K562 (cell line): Measurements from ENCODE around the gene PMM1. TPM values are rescaled to one million over a fixed set of nuclear protein-coding genes. Genes with fewer than 3 reads are reported as not detected.

ENCODE experiments used
- ATAC-seq: fragments of 200-7000 bp; cut with Tn5 transposase; 3 replicates; pipeline ENCODE4 v1.9.1; 2020; ENCODE audit warnings: moderate library complexity
- BruUV-seq: library from RNA; stranded (reverse); fragments of 400-500 nt; replicated peaks from 2 replicates; lab custom pipeline; 2021; lab: Mats Ljungman, UMichigan
- CTCF ChIA-PET: fragments of 300-600 bp; formaldehyde crosslinking; extraction: SDS; loops from one replicate; lab custom pipeline; 2021; ENCODE audit warnings: low intra/inter-chr PET ratio; lab: Yijun Ruan, JAX
- POLR2A ChIA-PET: fragments of 300-600, 350-650 bp; sonication (Branson Sonifier 250); formaldehyde crosslinking; extraction: SDS; loops from one replicate; lab custom pipeline; 2021; ENCODE audit warnings: antibody characterized with exemption, inconsistent platforms; lab: Yijun Ruan, JAX
- DNase-seq, 4 experiments: peaks; one replicate each; pipeline versions ENCODE4 v3.0.0 to v3.0.0-alpha.2; 2011 to 2018; ENCODE audit warnings: low spot score in 3 of 4, mixed read lengths in 3 of 4; ENCODE audit errors: extremely low read depth in 1 of 4
- FAIRE-seq: peaks from 2 replicates; lab custom pipeline; 2011; peaks lifted over from hg19 to GRCh38; lab: Jason Lieb, UNC
- H2AFZ ChIP-seq: 2 replicates; pipeline ENCODE4 v1.6.0; 2011; ENCODE audit warnings: low read depth, low read length, control low read depth, inconsistent platforms
- H3K27ac ChIP-seq: fragments of 200-600 bp; 3 replicates; pipeline ENCODE4 v1.8.0; 2011; ENCODE audit warnings: low read depth, mild to moderate bottlenecking, control low read depth, inconsistent platforms, low read length, moderate library complexity, mixed read lengths; ENCODE audit errors: extremely low read depth
- H3K27me3 ChIP-seq, 2 experiments: fragments of 300-600 bp in 1 of 2; 2 replicates in 1 of 2; 3 replicates in 1 of 2; pipeline versions ENCODE4 v1.6.0 to v1.8.0; 2011; ENCODE audit warnings: inconsistent platforms in 2 of 2, low read length in 2 of 2, mild to moderate bottlenecking in 1 of 2, mixed read lengths in 1 of 2, moderate library complexity in 1 of 2; ENCODE audit not compliant: control insufficient read depth in 2 of 2, insufficient read depth in 2 of 2
- H3K36me3 ChIP-seq: fragments of 300-600 bp; 3 replicates; pipeline ENCODE4 v1.8.0; 2011; ENCODE audit warnings: mild to moderate bottlenecking, low read length, inconsistent platforms; ENCODE audit not compliant: control insufficient read depth, insufficient read depth
- H3K4me1 ChIP-seq, 2 experiments: fragments of 200-600 bp in 1 of 2; replicated peaks in 1 of 2; 2 replicates in 1 of 2; 3 replicates in 1 of 2; pipeline versions ENCODE4 v1.5.1 to v1.8.0; 2011; ENCODE audit warnings: inconsistent platforms in 2 of 2, low read length in 2 of 2, mild to moderate bottlenecking in 1 of 2, mixed read lengths in 1 of 2, moderate library complexity in 1 of 2; ENCODE audit not compliant: control insufficient read depth in 2 of 2, insufficient read depth in 2 of 2
- H3K4me2 ChIP-seq: 2 replicates; pipeline ENCODE4 v1.6.1; 2011; ENCODE audit warnings: low read length, control low read depth, inconsistent platforms, mixed read lengths; ENCODE audit not compliant: insufficient read depth
- H3K4me3 ChIP-seq: fragments of 200-600 bp; sonication (generic), shearing (Covaris generic); 2 replicates; pipeline ENCODE4 v1.5.1; 2016; ENCODE audit warnings: control low read depth, inconsistent platforms
- H3K79me2 ChIP-seq: fragments of 200-600 bp; 3 replicates; pipeline ENCODE4 v1.8.0; 2011; ENCODE audit warnings: low read length, inconsistent platforms; ENCODE audit not compliant: control insufficient read depth, insufficient read depth
- H3K9ac ChIP-seq, 2 experiments: 2 replicates each; pipeline versions ENCODE4 v1.6.0 to v1.6.1; 2011; ENCODE audit warnings: low read depth in 2 of 2, low read length in 2 of 2, control low read depth in 1 of 2, inconsistent platforms in 1 of 2, mild to moderate bottlenecking in 1 of 2, mixed read lengths in 1 of 2; ENCODE audit not compliant: insufficient read depth in 1 of 2
- H3K9me1 ChIP-seq: one replicate; pipeline ENCODE4 v1.6.0; 2011; ENCODE audit warnings: inconsistent platforms, mild to moderate bottlenecking, low read length, moderate library complexity; ENCODE audit not compliant: control insufficient read depth, insufficient read depth
- H3K9me3 ChIP-seq: replicated peaks from 2 replicates; pipeline ENCODE4 v1.5.1; 2011; ENCODE audit warnings: low read depth, low read length, inconsistent platforms; ENCODE audit not compliant: control insufficient read depth, insufficient read depth
- H4K20me1 ChIP-seq: replicated peaks from 2 replicates; pipeline ENCODE4 v1.6.1; 2011; ENCODE audit warnings: low read length, inconsistent platforms, mixed read lengths; ENCODE audit not compliant: control insufficient read depth, insufficient read depth
- BMI1 ChIP-seq: fragments of 150-350 bp; IDR thresholded peaks from 2 replicates; pipeline ENCODE4 v1.6.1; 2014; ENCODE audit warnings: low read length
- C11orf30 ChIP-seq: fragments of 450-650 bp; IDR thresholded peaks from 2 replicates; pipeline ENCODE4 v1.6.1; 2016; ENCODE audit warnings: low read depth, mild to moderate bottlenecking
- CHD2 ChIP-seq: IDR thresholded peaks from 2 replicates; pipeline ENCODE4 v1.6.1; 2011; ENCODE audit warnings: low read depth, low read length
- EHMT2 ChIP-seq: fragments of 450-650 bp; IDR thresholded peaks from 2 replicates; pipeline ENCODE4 v1.6.1; 2018; ENCODE audit warnings: antibody characterized with exemption
- FOSL1 ChIP-seq: fragments of 200-800 bp; sonication (Bioruptor generic); conservative IDR thresholded peaks from 2 replicates; pipeline ENCODE4 v1.6.1; 2016; ENCODE audit warnings: missing genetic modification characterization, missing compliant biosample characterization
- HNRNPLL ChIP-seq: fragments of 200-400 bp; formaldehyde crosslinking; IDR thresholded peaks from 2 replicates; pipeline ENCODE4 v1.6.1; 2017; ENCODE audit warnings: low read length, low read depth, mild to moderate bottlenecking; ENCODE audit not compliant: poor library complexity, severe bottlenecking
- KDM5B ChIP-seq: fragments of 200-600 bp; sonication (generic); IDR thresholded peaks from 2 replicates; pipeline ENCODE4 v1.6.1; 2012; ENCODE audit warnings: low read depth, mild to moderate bottlenecking, moderate library complexity, low read length, control low read depth, inconsistent platforms; ENCODE audit not compliant: insufficient replicate concordance
- MEIS2 ChIP-seq: fragments of 450-650 bp; IDR thresholded peaks from 2 replicates; pipeline ENCODE4 v1.6.1; 2014; ENCODE audit warnings: mild to moderate bottlenecking; ENCODE audit not compliant: partially characterized antibody
- MTA1 ChIP-seq: fragments of 450-650 bp; IDR thresholded peaks from 2 replicates; pipeline ENCODE4 v1.6.1; 2017; ENCODE audit warnings: borderline replicate concordance
- MXD1 ChIP-seq: fragments of 250-450 bp; sonication (Bioruptor Pico); IDR thresholded peaks from 2 replicates; pipeline ENCODE4 v1.8.0; 2021; ENCODE audit warnings: borderline replicate concordance, mild to moderate bottlenecking, moderate library complexity; ENCODE audit not compliant: poor library complexity, severe bottlenecking
- MYC ChIP-seq, 2 experiments: fragments of 250-450 bp in 1 of 2; sonication (Bioruptor Pico) in 1 of 2; IDR thresholded peaks; 2 replicates each; pipeline versions ENCODE4 v1.5.1 to v1.6.1; 2012 to 2021; ENCODE audit warnings: low read depth in 2 of 2, borderline replicate concordance in 1 of 2, improper control_type of control experiment in 1 of 2, low read length in 1 of 2, mild to moderate bottlenecking in 1 of 2, moderate library complexity in 1 of 2
- OTX1 ChIP-seq: fragments of 450-650 bp; formaldehyde crosslinking; IDR thresholded peaks from 2 replicates; pipeline ENCODE4 v1.4.0; 2022; ENCODE audit warnings: mild to moderate bottlenecking
- PCBP1 ChIP-seq: fragments of 200-400 bp; formaldehyde crosslinking; IDR thresholded peaks from 2 replicates; pipeline ENCODE4 v1.6.1; 2018; ENCODE audit warnings: mild to moderate bottlenecking, low read depth, low read length; ENCODE audit not compliant: poor library complexity, severe bottlenecking
- SIN3A ChIP-seq, 2 experiments: fragments of 150-350 bp in 1 of 2; IDR thresholded peaks; 2 replicates each; pipeline ENCODE4 v1.6.1; 2011 to 2016; ENCODE audit warnings: borderline replicate concordance in 2 of 2, low read depth in 2 of 2, low read length in 2 of 2, mild to moderate bottlenecking in 2 of 2, moderate library complexity in 2 of 2; ENCODE audit not compliant: control insufficient read depth in 1 of 2
- YY1 ChIP-seq, 3 experiments: IDR thresholded peaks; 2 replicates each; pipeline ENCODE4 v1.6.1; 2011; ENCODE audit warnings: low read length in 2 of 3, mild to moderate bottlenecking in 2 of 3, moderate library complexity in 2 of 3, borderline replicate concordance in 1 of 3, control low read depth in 1 of 3, low read depth in 1 of 3; ENCODE audit not compliant: insufficient read depth in 3 of 3, insufficient replicate concordance in 2 of 3, control insufficient read depth in 1 of 3, insufficient read length in 1 of 3; ENCODE audit errors: extremely low read depth in 1 of 3
- ZNF263 ChIP-seq: sonication (generic); formaldehyde crosslinking; IDR thresholded peaks from 2 replicates; pipeline ENCODE4 v1.8.0; 2022; ENCODE audit warnings: mild to moderate bottlenecking, missing genetic modification reagents, borderline replicate concordance
- ZNF699 ChIP-seq: fragments of 250-450 bp; sonication (Bioruptor Pico); IDR thresholded peaks from 2 replicates; pipeline ENCODE4 v1.8.0; 2021; ENCODE audit warnings: mild to moderate bottlenecking, moderate library complexity; ENCODE audit not compliant: insufficient replicate concordance
- ZNF717 ChIP-seq: fragments of 250-450 bp; sonication (Bioruptor Pico); IDR thresholded peaks from 2 replicates; pipeline ENCODE4 v1.5.0; 2021
- WGBS: fragments of 100-300 bp; shearing (Covaris generic); methylation state at CpG from one replicate; pipeline ENCODE4 v1.1.6; 2016; ENCODE audit warnings: low coverage, mixed read lengths; ENCODE audit not compliant: insufficient coverage; ENCODE audit errors: missing lambda C conversion rate; 5-methylcytosine and 5-hydroxymethylcytosine counted together
- in situ Hi-C: fragments of 300-500 bp; cut with MboI; formaldehyde crosslinking; loops from 4 replicates; pipeline ENCODE4 v1.15.0; 2018; ENCODE audit warnings: inconsistent platforms, mixed read lengths
- intact Hi-C: fragments of 100-400 bp; cut with micrococcal nuclease; formaldehyde crosslinking; loops from 2 replicates; pipeline ENCODE4 v1.14.2; 2022
- polyA plus RNA-seq, 8 experiments: library from polyadenylated mRNA; depleted of rRNA in 4 of 8; stranded (reverse) in 5 of 8; unstranded in 3 of 8; fragments of >200 nt; fragmentation: Nextera tagmentation in 2 of 8; fragmentation: Illumina TruSeq in 1 of 8; extraction: Ambion mirVana in 2 of 8; extraction: Trizol in 1 of 8; gene quantifications; 2 replicates each; pipeline versions ENCODE4 v1.2.1 to v1.2.3, GENCODE V29; 2011 to 2014; ENCODE audit warnings: inconsistent platforms in 1 of 8, missing spikeins in 1 of 8
- total RNA-seq, 7 experiments: library from RNA; depleted of rRNA in 6 of 7; stranded (reverse); fragments of >200 nt in 6 of 7; fragmentation: Illumina TruSeq in 2 of 7; extraction: Trizol in 2 of 7; gene quantifications; 2 replicates each; pipeline versions ENCODE4 v1.2.1 to v1.2.3, GENCODE V29; 2011 to 2021; ENCODE audit warnings: low replicate concordance in 1 of 7
- TF ChIP-seq, protein P1 (sequence below): sonication (generic); formaldehyde crosslinking; IDR thresholded peaks from 2 replicates; pipeline ENCODE4 v1.9.0; 2022; ENCODE audit warnings: mild to moderate bottlenecking, missing genetic modification reagents

The PMM1 gene
- total and polyA plus RNA-seq, 9 of the 15 experiments (the other 6 are each of a cell fraction or from before 2014, with no cell fraction given): 10.2 to 31.7 (median 20.3) TPM

DNA sequence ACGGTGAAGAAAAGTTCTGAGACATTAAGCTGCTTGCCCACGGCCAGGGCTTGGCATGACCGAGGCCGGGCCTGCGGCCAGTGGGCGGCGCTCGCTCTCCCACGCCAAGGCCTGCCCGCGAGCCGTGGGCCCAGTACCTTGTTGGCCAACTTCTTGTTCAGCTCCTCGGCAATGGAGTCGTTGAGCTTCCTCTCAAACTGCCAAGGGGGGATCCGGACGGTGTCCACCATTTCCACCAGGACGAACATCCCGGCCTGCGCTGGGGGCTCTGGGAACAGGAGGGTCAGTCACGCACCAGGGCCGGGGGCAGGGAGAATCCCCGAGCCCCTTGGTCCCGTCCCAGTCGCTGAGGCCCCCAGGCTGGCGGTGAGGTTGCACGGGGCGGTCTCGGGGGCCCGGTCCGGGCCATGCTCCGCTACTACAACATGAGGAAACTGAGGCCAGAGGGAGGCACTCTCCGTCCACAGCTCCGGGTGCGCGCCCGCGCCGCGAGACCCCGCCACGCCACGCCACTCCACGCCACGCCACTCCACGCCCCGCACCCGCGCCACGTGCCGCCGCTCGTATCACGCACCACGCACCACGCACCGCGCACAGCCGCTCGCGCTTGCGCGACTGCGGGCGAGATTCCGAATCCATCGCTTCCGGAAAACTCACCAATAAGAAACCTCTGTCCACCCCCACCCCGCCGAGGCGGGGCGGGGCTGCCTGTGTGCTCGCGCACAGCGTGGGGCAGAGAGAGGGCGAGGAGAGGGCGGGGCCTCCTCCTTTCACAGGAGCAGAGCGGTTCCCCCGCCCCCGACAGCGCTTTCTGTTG lies 45.6 kb downstream of the PMM1 start, which contains the start of gene POLR3H:
Gene POLR3H, minus strand, starts transcription at position 617 of the 817 bp plus-strand sequence. Its CDS starts 369 bp downstream, at position 248.
- TSS peak; percentile 59 for BruUV-seq
- in situ Hi-C loops (no loop called here), intact Hi-C loops (loop anchor here (5.0 kb wide), 1 partner anchor 43 kb away; the partner anchor contains the start of gene PMM1)
- no peaks in the 10 kb centered on the region for H3K9me3 ChIP-seq
- peak; percentile 94 to 97 (median 95) for DNase-seq
- peak; percentile 96 for FAIRE-seq
- H3K4me3 ChIP-seq: peak within 1 kb of the TSS; percentile 93
- peak; percentile 97 for ATAC-seq
- H4K20me1 ChIP-seq: peaks cover 22% of the 10 kb centered on the region
- peak within 1 kb of the TSS; percentile 89 for H3K4me2 ChIP-seq
- H3K79me2 ChIP-seq: peaks cover 51% of the 10 kb centered on the region
- peaks cover 3% of the 10 kb centered on the region for H3K9me1 ChIP-seq
- peak within 1 kb of the TSS; percentile 94 to 95 for H3K9ac ChIP-seq
- CTCF ChIA-PET: interaction anchor here (0.6 kb wide), 1 partner anchor 336 kb away, joined by 3 read pairs; no protein-coding TSS in a partner anchor
- no peaks in the 10 kb centered on the region for H3K27me3 ChIP-seq
- H2AFZ ChIP-seq: peak within 1 kb of the TSS; percentile 81
- H3K27ac ChIP-seq: peak within 1 kb of the TSS; percentile 89
- WGBS: under 1% methylated on average over 41 of the region's 80 CpGs
- POLR2A ChIA-PET: interaction anchor here (0.5 to 1.0 kb wide), 11 partner anchors 11 to 507 kb away, joined by 3 to 5 read pairs (median 3); no protein-coding TSS in a partner anchor
- H3K4me1 ChIP-seq: peaks cover 36 to 50% of the 10 kb centered on the region in 2 experiments; a peak in 4 of 5 replicates
- H3K36me3 ChIP-seq: peaks cover 28% of the 10 kb centered on the region
- TF ChIP-seq ZNF717 (CRISPR knock-in tag) (no peak), MEIS2 (peak; percentile 68), SIN3A (IDR thresholded peaks at IDR 0.05; ENCODE audit: borderline replicate concordance in 2 of 2, control insufficient read depth in 1 of 2, low read depth in 2 of 2, low read length in 2 of 2) (peak in 1 of 2 experiments; percentile 34; a peak in 1 of 4 replicates), YY1 (IDR thresholded peaks at IDR 0.05; ENCODE audit: borderline replicate concordance in 1 of 3, control insufficient read depth in 1 of 3, extremely low read depth in 1 of 3, insufficient read depth in 3 of 3, insufficient read length in 1 of 3, insufficient replicate concordance in 2 of 3, low read depth in 1 of 3, low read length in 2 of 3) (peak in 1 of 3 experiments; percentile 52), MTA1 (peak; percentile 30; the same call in 1 of the 2 replicates), ZNF263 (CRISPR knock-in tag) (no peak; the same call in 1 of the 2 replicates), MXD1 (peak; percentile 35), KDM5B (peak; percentile 26), HNRNPLL (peak; percentile 49), CHD2 (peak; percentile 75), BMI1 (peak; percentile 57; the same call in 1 of the 2 replicates), ZNF699 (CRISPR knock-in tag) (no peak), C11orf30 (no peak), PCBP1 (no peak), OTX1 (CRISPR knock-in tag) (no peak), FOSL1 (tag) (no peak), EHMT2 (no peak), MYC (IDR thresholded peaks at IDR 0.05; ENCODE audit: low read depth, low read length) (peak; percentile 87), MYC (CRISPR knock-in tag; IDR thresholded peaks at IDR 0.05; ENCODE audit: borderline replicate concordance, low read depth) (no peak)
- TF ChIP-seq, protein P1, sequence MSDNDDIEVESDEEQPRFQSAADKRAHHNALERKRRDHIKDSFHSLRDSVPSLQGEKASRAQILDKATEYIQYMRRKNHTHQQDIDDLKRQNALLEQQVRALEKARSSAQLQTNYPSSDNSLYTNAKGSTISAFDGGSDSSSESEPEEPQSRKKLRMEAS (CRISPR knock-in tag): peak; percentile 77
